Stimulated activated CD4-positive, alpha-beta T cell treated with anti-CD3 and anti-CD28 coated beads, Interleukin-1b, Interleukin-23, amount 100 ng/mL, for 1 hour (primary cell): ENCODE data around the gene DOK7.

Experiments used
- DNase-seq, 2 donors: peaks; one replicate each; pipeline ENCODE4 v3.0.0-alpha.2; 2020; ENCODE audit warnings: low read depth in 2 of 2

DOK7 gene

DNA sequence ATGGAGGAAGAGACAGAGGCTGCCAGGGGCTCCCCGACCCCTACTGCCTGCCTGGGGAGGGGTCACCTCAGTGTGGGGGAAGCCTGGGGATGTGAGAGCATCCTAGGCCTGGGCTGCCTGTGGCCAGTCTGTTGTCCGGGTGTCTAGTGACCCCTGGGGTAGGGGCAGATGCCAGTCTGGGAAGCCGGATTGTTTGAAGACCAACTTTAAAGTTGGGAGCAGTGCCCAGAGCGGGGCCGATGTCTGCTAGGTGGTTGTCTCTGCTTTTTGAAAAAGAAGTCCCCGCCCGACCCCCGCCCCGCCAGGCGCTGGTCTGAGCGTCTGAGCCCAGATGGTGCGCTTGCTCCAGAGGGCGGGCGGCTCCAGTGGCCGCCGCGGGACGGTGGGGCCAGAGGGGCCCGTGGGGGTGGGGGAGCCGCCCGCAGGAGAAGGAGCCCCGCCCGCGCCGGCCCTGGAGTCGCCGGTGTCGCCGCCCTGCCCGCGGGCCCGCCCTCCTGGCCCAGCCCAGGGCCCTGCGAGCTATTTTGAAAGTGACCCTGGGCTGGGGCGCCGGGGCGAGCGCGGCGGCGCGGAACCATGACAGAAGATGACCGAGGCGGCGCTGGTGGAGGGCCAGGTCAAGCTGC is at the start of gene DOK7:
Gene DOK7 (plus strand): TSS at position 517 of the 626 bp plus-strand sequence. CDS start 70 bp downstream, at position 587.
- no peak for DNase-seq

- DNase-seq: no peak
Measured at GRCh38 chr4:3413675-3414420, 49.3 kb upstream of the DOK7 start.

DNA sequence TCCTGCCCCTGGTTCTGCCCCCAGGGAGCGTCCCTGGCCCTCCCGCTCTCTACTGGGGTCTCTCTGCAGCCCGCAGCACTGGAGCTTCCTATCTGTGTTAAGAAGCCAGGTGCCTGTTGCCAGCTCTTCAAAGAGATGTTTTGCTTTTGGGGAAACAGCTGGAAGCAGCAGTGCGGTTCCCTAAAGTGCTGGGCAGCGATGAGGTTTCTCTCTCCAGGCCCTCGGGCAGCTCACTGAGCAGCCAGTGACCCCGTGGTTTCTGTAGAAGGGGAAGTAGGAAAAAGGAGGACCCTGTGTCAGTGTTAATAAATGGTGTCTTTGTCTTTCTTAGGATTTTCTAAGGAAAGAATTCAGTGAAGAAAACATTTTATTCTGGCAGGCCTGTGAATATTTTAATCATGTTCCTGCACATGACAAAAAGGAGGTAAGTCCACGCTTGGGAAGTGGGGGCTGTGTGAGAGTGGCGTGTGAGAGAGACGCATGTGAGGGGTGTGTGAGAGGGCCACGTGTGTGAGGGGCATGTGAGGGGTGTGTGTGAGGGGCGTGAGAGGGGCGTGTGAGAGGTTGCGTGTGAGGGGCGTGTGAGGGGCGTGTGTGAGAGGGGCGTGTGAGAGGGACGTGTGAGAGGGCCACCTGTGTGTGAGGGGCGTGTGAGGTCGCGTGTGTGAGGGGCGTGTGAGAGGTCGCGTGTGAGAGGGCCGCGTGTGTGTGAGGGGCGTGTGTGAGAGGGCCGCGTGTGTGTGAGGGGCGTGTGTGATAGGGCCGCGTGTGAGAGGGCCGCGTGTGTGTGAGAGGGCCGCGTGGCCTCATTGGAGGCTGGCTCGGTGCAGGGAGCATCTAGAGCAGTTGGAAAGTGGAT is 48.5 kb upstream of the DOK7 start:
- no peak for DNase-seq

- DNase-seq: no peak
Measured at GRCh38 chr4:3415471-3416141, 47.5 kb upstream of the DOK7 start.

DNA sequence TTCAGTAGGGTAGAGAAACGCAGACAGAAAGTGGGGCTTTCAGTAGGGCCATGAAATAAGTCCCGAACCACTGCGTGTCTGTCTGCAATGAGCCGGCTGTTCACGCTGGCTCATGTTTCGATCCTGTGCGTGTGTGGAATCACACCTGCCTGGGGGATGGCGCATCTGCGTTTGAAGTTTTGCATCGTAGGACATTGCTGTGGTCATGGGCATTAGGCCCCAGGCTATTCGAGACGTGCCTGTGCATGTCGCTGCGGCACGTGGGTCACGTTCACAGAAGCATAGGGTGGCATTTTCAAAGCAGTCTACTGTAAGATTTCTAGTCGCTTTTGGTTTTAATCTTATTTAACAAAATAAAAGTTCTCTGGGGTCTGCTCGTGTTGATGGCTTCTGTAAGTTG is 46.8 kb upstream of the DOK7 start:
- no peak for DNase-seq

DNA sequence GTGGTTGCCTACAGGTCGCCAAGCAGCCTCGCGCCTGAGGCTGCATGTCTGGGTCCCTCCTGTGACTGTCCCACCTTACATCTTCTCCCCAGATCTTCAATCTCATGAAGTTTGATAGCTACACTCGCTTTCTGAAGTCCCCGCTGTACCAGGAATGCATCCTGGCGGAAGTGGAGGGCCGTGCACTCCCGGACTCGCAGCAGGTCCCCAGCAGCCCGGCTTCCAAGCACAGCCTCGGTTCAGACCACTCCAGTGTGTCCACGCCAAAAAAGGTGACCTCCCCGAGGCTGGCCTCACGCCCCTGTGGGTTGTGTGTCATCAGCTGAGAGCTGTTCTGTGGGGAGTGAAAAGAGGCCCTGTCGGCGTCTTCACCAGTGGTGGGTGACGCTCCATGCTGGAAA is 46.3 kb upstream of the DOK7 start:
- DNase-seq: no peak

GRCh38 chr4:3417448-3417847 is 45.7 kb upstream of the DOK7 start:
- DNase-seq: no peak

- no peak for DNase-seq
Measured at GRCh38 chr4:3418029-3418762, 44.9 kb upstream of the DOK7 start.

- DNase-seq: no peak
Measured at GRCh38 chr4:3419836-3420605, 43.1 kb upstream of the DOK7 start.

DNA sequence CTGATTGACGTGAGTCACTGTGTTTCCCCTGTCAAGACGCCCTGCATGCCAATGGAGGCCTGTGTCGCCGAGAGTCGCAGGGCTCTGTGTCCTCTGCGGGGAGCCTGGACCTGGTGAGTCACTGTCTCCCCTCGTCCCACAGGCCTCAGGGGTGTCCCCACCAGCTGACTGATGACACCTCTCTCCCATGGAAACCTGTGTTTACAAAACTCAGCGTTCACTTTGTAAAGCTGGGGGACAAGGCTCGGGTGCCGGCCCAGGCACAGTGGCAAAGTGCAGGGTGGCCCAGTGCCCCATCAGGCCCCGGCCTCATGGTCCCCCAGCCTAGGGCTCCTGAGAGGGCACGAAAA is 42.5 kb upstream of the DOK7 start:
- no peak for DNase-seq

DNA sequence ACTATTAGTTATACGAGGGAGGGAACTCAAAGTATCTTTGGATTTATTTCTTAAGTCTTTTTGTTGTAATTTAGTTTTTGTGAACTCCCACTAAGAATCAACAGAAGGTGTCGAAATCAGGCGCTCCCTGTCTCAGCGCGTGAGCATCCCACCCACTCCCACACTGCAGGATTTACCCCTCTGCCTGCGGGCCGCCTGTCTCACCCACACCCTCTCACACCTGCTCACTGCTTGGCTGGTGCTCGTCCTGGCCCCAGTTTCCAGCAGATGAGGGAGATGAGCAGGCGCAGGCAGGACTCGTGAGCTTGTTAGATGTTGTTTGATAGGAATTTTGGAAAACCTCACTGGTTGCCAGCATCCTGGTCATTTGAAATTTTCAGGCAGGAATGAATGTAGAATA is 42.1 kb upstream of the DOK7 start:
- DNase-seq: no peak

DNA sequence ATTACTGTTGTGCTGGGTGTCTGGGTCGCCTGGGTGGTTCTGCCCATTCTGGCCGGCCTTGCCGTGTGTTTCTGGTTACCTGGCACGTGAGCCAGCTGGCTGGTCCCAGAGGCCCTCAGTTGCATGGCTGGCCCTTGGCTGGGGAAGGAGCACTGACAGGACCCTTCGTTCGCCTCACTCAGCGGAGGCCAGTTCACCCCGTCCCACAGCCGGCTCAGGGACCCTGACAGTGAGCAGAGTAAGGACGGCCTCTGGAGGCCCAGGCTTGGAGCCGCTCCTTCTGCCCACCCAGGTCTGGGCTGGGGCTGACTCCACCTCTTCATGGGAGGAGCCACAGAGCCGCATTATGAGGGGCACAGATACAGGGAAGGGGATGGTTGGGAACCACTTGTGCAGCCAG is 41.6 kb upstream of the DOK7 start:
- no peak for DNase-seq

GRCh38 chr4:3422241-3422801 is 40.8 kb upstream of the DOK7 start:
- no peak for DNase-seq

GRCh38 chr4:3422808-3423297 is 40.3 kb upstream of the DOK7 start:
- DNase-seq: no peak

GRCh38 chr4:3423406-3423805 is 39.7 kb upstream of the DOK7 start:
- no peak for DNase-seq

- no peak for DNase-seq
Measured at GRCh38 chr4:3423952-3424351, 39.2 kb upstream of the DOK7 start.

- no peak for DNase-seq
Measured at GRCh38 chr4:3424522-3425095, 38.5 kb upstream of the DOK7 start.

GRCh38 chr4:3426465-3427133 is 36.5 kb upstream of the DOK7 start:
- DNase-seq: no peak

- DNase-seq: no peak
Measured at GRCh38 chr4:3427134-3427476, 36.0 kb upstream of the DOK7 start.
